Skeletal muscle tissue (tissue), 4 donors: ENCODE measurements around the gene AQP6. TPM values are rescaled to one million over a fixed set of nuclear protein-coding genes. Genes with fewer than 3 reads are reported as not detected.
A peak's percentile ranks its signal among the peaks of the same experiment; 100 is the strongest.
"Not testable (repeated sequence)": the region's sequence is repeated elsewhere in the genome, so short reads cannot be mapped to it uniquely, and the experiment has no call there.

Source experiments
- H3K27ac ChIP-seq: one replicate; pipeline ENCODE4 v1.7.0; 2013; ENCODE audit warnings: mild to moderate bottlenecking, low read depth, low read length, inconsistent platforms
- H3K27me3 ChIP-seq, 3 donors: one replicate each; pipeline ENCODE4 v1.7.0; 2013; ENCODE audit warnings: low read length in 3 of 3; ENCODE audit not compliant: control insufficient read depth in 3 of 3, insufficient read depth in 3 of 3
- H3K36me3 ChIP-seq, 3 donors: one replicate each; pipeline ENCODE4 v1.7.0; 2013; ENCODE audit warnings: low read length in 3 of 3; ENCODE audit not compliant: control insufficient read depth in 3 of 3, insufficient read depth in 3 of 3
- H3K4me1 ChIP-seq, 3 donors: one replicate each; pipeline ENCODE4 v1.7.0; 2013; ENCODE audit warnings: low read length in 3 of 3, mild to moderate bottlenecking in 3 of 3; ENCODE audit not compliant: control insufficient read depth in 3 of 3, insufficient read depth in 3 of 3
- H3K4me3 ChIP-seq, 3 donors: one replicate each; pipeline ENCODE4 v1.7.0; 2013; ENCODE audit warnings: low read length in 3 of 3
- H3K9ac ChIP-seq, 3 donors: one replicate each; pipeline ENCODE4 v1.7.0; 2013; ENCODE audit warnings: low read length in 3 of 3, mild to moderate bottlenecking in 3 of 3, moderate library complexity in 2 of 3, low read depth in 1 of 3
- H3K9me3 ChIP-seq, 3 donors: one replicate each; pipeline ENCODE4 v1.7.0; 2013; ENCODE audit warnings: low read length in 3 of 3; ENCODE audit not compliant: control insufficient read depth in 3 of 3
- total RNA-seq: library from RNA; depleted of rRNA; stranded (reverse); fragments of >200 nt; gene quantifications from one replicate; pipeline ENCODE4 v1.2.3, GENCODE V29; 2014
- donor health status: Osteomylitis.

Gene AQP6
- total RNA-seq, 1 donor from 2014 or later, result 0.52 TPM

- H3K9me3 ChIP-seq, result no peaks in the 10 kb centered on the region
- no peaks in the 10 kb centered on the region for H3K27me3 ChIP-seq
- H3K4me3 ChIP-seq, result no peak overlapping the region
- no peaks in the 10 kb centered on the region for H3K36me3 ChIP-seq
- H3K27ac ChIP-seq, result no peak overlapping the region
- H3K9ac ChIP-seq, result no peak overlapping the region
- H3K4me1 ChIP-seq, result peaks cover 0 to 7% (median 5%) of the 10 kb centered on the region in 3 donors
These were observed 7.0 kb downstream of the AQP6 start for GRCh38 chr12:49979791-49980190.

DNA sequence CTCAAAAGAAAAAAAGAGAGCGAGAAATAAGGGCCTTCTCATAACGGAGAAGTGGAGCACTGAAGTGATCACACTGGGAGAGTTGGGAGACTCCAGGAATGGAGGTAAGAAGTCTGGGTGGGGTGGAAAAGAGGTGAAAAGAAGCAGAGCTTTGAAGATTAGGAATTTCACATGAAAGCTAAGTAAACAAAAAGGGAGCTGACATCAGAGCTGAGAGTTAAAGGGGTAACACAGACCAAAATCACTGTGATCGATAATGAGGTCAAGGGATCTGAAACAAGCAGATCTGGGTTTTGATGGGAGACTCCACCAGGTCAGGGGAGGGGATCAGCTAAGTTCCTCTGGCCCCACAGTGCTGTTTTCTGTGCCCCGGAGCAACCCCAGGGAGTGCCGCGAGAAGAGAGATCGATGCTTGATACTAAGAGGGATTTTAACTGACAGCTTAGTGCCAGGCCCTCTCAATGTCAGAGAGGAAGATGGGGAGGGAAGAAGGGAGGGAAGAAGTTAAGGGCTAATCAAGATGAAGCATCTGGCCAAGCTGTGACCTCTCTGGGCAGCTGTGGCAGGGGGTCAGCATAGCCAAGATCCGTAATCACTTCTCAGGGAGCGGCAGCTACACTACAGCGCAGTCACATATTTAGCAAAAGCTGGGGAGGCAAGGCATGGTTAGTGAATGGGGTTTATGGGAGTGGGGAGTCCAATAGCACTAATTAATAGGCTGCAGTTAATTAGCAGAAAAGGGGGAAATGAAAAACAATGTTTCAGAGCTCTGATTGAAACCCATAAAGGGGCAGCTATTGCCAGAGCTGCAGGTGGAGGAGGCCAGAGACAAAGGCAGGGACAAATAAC is 8.0 kb downstream of the AQP6 start:
- Histone ChIP-seq H3K36me3 (no peaks in the 10 kb centered on the region), H3K4me3 (no peak overlapping the region), H3K9ac (no peak overlapping the region), H3K27me3 (no peaks in the 10 kb centered on the region), H3K4me1 (peaks cover 0 to 5% (median 0%) of the 10 kb centered on the region in 3 donors), H3K27ac (no peak overlapping the region), H3K9me3 (no peaks in the 10 kb centered on the region)

- no peaks in the 10 kb centered on the region for H3K9me3 ChIP-seq
- no peaks in the 10 kb centered on the region for H3K36me3 ChIP-seq
- no peak overlapping the region for H3K9ac ChIP-seq
- no peak overlapping the region for H3K27ac ChIP-seq
- no peak overlapping the region for H3K4me3 ChIP-seq
- H3K4me1 ChIP-seq, result peaks cover 0 to 5% (median 0%) of the 10 kb centered on the region in 3 donors
- H3K27me3 ChIP-seq, result no peaks in the 10 kb centered on the region
These were observed 9.7 kb downstream of the AQP6 start for GRCh38 chr12:49982246-49983087.

DNA sequence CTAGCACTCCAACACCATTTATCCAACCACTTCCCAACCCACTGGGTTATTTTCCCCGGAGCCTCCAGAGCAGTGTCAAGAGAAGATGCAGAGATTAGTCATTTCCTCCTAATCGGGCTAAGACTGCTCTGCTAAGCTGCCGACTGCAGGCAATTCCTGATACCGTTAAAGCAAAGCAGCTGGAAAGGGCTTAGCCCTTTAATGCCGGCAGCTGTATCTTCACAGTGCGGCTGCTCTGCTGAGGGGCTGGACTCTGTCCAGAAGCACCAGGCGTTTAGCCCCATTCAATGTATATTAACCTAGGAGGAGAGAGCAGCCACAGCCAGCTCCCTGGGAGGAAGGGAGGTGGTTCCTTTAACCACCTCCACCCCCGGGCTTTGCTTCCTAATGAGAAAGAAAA is 11.1 kb downstream of the AQP6 start:
- Histone ChIP-seq H3K27me3 (no peaks in the 10 kb centered on the region), H3K4me1 (peaks cover 0 to 5% (median 0%) of the 10 kb centered on the region in 3 donors), H3K27ac (no peak overlapping the region), H3K4me3 (no peak overlapping the region), H3K9me3 (no peaks in the 10 kb centered on the region), H3K36me3 (no peaks in the 10 kb centered on the region), H3K9ac (peak overlapping the region in 2 of 3 donors; percentile 3 to 10)

GRCh38 chr12:49984476-49985359 is 12.0 kb downstream of the AQP6 start:
- Histone ChIP-seq H3K9me3 (no peaks in the 10 kb centered on the region), H3K4me1 (peaks cover 0 to 5% (median 0%) of the 10 kb centered on the region in 3 donors), H3K4me3 (no peak overlapping the region), H3K27ac (no peak overlapping the region), H3K9ac (no peak overlapping the region), H3K27me3 (no peaks in the 10 kb centered on the region), H3K36me3 (no peaks in the 10 kb centered on the region)

GRCh38 chr12:49985981-49986380 is 13.2 kb downstream of the AQP6 start:
- H3K4me3 ChIP-seq, result no peak overlapping the region

DNA sequence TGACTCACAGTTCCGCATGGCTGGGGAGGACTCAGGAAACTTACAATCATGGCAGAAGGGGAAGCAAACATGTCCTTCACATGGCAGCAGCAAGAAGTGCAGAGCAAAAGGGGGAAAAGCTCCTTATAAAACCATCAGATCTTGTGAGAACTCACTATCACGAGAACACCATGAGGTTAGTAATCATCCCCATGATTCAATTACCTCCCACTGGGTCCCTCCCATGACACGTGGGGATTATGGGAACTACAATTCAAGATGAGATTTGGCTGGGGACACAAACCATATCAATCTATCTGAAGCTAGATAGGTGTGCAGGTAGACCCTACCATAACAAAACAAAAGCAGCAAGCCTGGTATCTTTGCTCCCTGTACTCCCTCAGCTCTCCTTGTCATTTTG is 13.7 kb downstream of the AQP6 start:
- not testable (repeated sequence) for H3K27ac ChIP-seq, H3K36me3 ChIP-seq, H3K27me3 ChIP-seq, H3K4me1 ChIP-seq, H3K4me3 ChIP-seq, H3K9me3 ChIP-seq, H3K9ac ChIP-seq

More at GRCh38 chr12:49985981-49986380, 13.2 kb downstream of the AQP6 start:
- H3K36me3 ChIP-seq, result no peaks in the 10 kb centered on the region
- H3K9me3 ChIP-seq, result no peaks in the 10 kb centered on the region
- no peaks in the 10 kb centered on the region for H3K27me3 ChIP-seq
- no peak overlapping the region for H3K9ac ChIP-seq
- peaks cover 0 to 5% (median 0%) of the 10 kb centered on the region in 3 donors for H3K4me1 ChIP-seq
- no peak overlapping the region for H3K27ac ChIP-seq

GRCh38 chr12:49987625-49988303 is 15.0 kb downstream of the AQP6 start:
- peaks cover 0 to 9% (median 0%) of the 10 kb centered on the region in 3 donors for H3K36me3 ChIP-seq
- no peak overlapping the region for H3K9ac ChIP-seq
- H3K4me3 ChIP-seq, result no peak overlapping the region
- no peaks in the 10 kb centered on the region for H3K9me3 ChIP-seq
- no peak overlapping the region for H3K27ac ChIP-seq
- no peaks in the 10 kb centered on the region for H3K27me3 ChIP-seq
- H3K4me1 ChIP-seq, result peaks cover 0 to 5% (median 0%) of the 10 kb centered on the region in 3 donors

- not testable (repeated sequence) for H3K9me3 ChIP-seq, H3K27ac ChIP-seq, H3K4me1 ChIP-seq, H3K27me3 ChIP-seq, H3K4me3 ChIP-seq, H3K9ac ChIP-seq
- H3K36me3 ChIP-seq, result peaks cover 0 to 13% (median 4%) of the 10 kb centered on the region in 3 donors
These were observed 16.7 kb downstream of the AQP6 start for GRCh38 chr12:49989400-49989799.
